Measurements from ENCODE around the gene LRRC45. TPM values are rescaled to one million over a fixed set of nuclear protein-coding genes. Genes with fewer than 3 reads are reported as not detected.
A peak's percentile ranks its signal among the peaks of the same experiment; 100 is the strongest.

LRRC45 gene
- total and polyA plus RNA-seq, 9 of the 15 experiments (the other 6 are each of a cell fraction or from before 2014, with no cell fraction given): 3.5 to 21.5 (median 11.2) TPM; not detected in 2

GRCh38 chr17:82035956-82036633 lies 13.0 kb downstream of the LRRC45 start:
- 75% methylated on average over 14 of the region's 20 CpGs for WGBS (ENCODE audit: insufficient coverage, low coverage, missing lambda C conversion rate)
- H3K4me1 ChIP-seq (replicated peaks in 1 of 2; ENCODE audit: control insufficient read depth in 2 of 2, insufficient read depth in 2 of 2, low read length in 2 of 2): peaks cover 29 to 76% of the 10 kb centered on the region in 2 experiments
- ATAC-seq (no peak), FAIRE-seq (no peak), DNase-seq (ENCODE audit: extremely low read depth in 1 of 4, low spot score in 3 of 4) (no peak)
- H3K36me3 ChIP-seq (ENCODE audit: control insufficient read depth, insufficient read depth, low read length): peaks cover 38% of the 10 kb centered on the region; the same call in 2 of the 3 replicates
- CTCF ChIA-PET (ENCODE audit: low intra/inter-chr PET ratio): interaction anchor here (0.7 to 2.0 kb wide), 2 partner anchors 76 to 274 kb away, joined by 4 to 14 read pairs; no protein-coding TSS in a partner anchor
- BruUV-seq (replicated peaks): no TSS peak
- peak overlapping the region; percentile 95 for H3K4me2 ChIP-seq (ENCODE audit: insufficient read depth, low read length)
- peaks cover 21% of the 10 kb centered on the region; the same call in 1 of the 2 replicates for H4K20me1 ChIP-seq (replicated peaks; ENCODE audit: control insufficient read depth, insufficient read depth, low read length)
- in situ Hi-C loops (cut with MboI) (no loop called here), intact Hi-C loops (cut with micrococcal nuclease) (loop anchor here (10.0 kb wide), 1 partner anchor 309 kb away; no protein-coding TSS in a partner anchor)
- TF ChIP-seq NR0B1 (IDR thresholded peaks at IDR 0.05; ENCODE audit: partially characterized antibody) (no peak), POLR2G (IDR thresholded peaks at IDR 0.05; ENCODE audit: low read depth, low read length) (0 out of 2 replicates have a peak, but pooled peaks have one; percentile 34), CREM (IDR thresholded peaks at IDR 0.05; ENCODE audit: low read depth) (no peak), NR1H2 (CRISPR knock-in tag; IDR thresholded peaks at IDR 0.05) (0 out of 2 replicates have a peak, but pooled peaks have one; percentile 27)
- peaks cover 6% of the 10 kb centered on the region for H3K9me1 ChIP-seq (ENCODE audit: control insufficient read depth, insufficient read depth, low read length)
- peak overlapping the region; percentile 83 to 97 for H3K9ac ChIP-seq (ENCODE audit: insufficient read depth in 1 of 2, low read depth in 2 of 2, low read length in 2 of 2)
- peak overlapping the region; percentile 98; the same call in 1 of the 3 replicates for H3K27ac ChIP-seq (ENCODE audit: extremely low read depth, low read depth, low read length)
- POLR2A ChIA-PET: interaction anchor here (0.6 to 6.4 kb wide), 6 partner anchors 8 to 94 kb away, joined by 3 to 51 read pairs (median 4); partner anchors contain the start of genes CENPX and LRRC45
- peak overlapping the region; percentile 97 for H3K4me3 ChIP-seq
- H2AFZ ChIP-seq (ENCODE audit: low read depth, low read length): no peak overlapping the region
- H3K27me3 ChIP-seq (ENCODE audit: control insufficient read depth in 2 of 2, insufficient read depth in 2 of 2, low read length in 2 of 2): no peaks in the 10 kb centered on the region
- peaks cover 41% of the 10 kb centered on the region for H3K79me2 ChIP-seq (ENCODE audit: control insufficient read depth, insufficient read depth, low read length)
- H3K9me3 ChIP-seq (replicated peaks; ENCODE audit: control insufficient read depth, insufficient read depth, low read depth, low read length): no peaks in the 10 kb centered on the region
